Measurements from ENCODE around the gene SLC26A2. TPM values are rescaled to one million over a fixed set of nuclear protein-coding genes. Genes with fewer than 3 reads are reported as not detected.

Gene SLC26A2
- total RNA-seq, 1 donor from 2014 or later = 11.0 TPM

DNA sequence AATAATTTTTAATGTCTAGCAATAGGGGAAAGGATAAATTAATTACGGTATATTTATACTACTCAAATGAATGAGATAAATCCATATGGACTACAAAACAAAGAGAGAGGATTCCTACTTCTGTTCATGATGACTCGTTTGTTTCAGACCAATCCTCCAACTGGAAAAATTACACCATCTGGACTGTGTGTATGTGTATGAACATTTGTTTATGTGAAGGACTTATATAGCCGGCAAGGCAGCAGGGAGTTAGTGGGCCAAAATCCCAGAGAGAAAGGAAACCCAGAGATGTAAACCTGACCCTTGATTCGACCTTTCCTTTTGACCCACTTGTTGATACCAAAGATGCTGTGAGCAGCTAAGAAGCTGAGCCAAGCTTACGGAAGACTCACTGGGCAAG, 36.1 kb upstream of the SLC26A2 start:
- Mint-ChIP-seq H3K27ac (no peak overlapping the region), H3K36me3 (ENCODE audit: low read depth) (no peaks in the 10 kb centered on the region), H3K27me3 (peaks cover 4% of the 10 kb centered on the region), H3K4me3 (no peak overlapping the region), H3K9me3 (no peaks in the 10 kb centered on the region), H3K4me1 (no peaks in the 10 kb centered on the region)
- ChIA-PET POLR2A (no interaction called here), CTCF (no interaction called here)
- ATAC-seq (ENCODE audit: low read depth) = no peak
- DNase-seq = no peak
- intact Hi-C loops (cut with micrococcal nuclease) = no loop called here
- TF ChIP-seq, protein P1, sequence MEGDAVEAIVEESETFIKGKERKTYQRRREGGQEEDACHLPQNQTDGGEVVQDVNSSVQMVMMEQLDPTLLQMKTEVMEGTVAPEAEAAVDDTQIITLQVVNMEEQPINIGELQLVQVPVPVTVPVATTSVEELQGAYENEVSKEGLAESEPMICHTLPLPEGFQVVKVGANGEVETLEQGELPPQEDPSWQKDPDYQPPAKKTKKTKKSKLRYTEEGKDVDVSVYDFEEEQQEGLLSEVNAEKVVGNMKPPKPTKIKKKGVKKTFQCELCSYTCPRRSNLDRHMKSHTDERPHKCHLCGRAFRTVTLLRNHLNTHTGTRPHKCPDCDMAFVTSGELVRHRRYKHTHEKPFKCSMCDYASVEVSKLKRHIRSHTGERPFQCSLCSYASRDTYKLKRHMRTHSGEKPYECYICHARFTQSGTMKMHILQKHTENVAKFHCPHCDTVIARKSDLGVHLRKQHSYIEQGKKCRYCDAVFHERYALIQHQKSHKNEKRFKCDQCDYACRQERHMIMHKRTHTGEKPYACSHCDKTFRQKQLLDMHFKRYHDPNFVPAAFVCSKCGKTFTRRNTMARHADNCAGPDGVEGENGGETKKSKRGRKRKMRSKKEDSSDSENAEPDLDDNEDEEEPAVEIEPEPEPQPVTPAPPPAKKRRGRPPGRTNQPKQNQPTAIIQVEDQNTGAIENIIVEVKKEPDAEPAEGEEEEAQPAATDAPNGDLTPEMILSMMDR (IDR thresholded peaks at IDR 0.05) = no peak

DNA sequence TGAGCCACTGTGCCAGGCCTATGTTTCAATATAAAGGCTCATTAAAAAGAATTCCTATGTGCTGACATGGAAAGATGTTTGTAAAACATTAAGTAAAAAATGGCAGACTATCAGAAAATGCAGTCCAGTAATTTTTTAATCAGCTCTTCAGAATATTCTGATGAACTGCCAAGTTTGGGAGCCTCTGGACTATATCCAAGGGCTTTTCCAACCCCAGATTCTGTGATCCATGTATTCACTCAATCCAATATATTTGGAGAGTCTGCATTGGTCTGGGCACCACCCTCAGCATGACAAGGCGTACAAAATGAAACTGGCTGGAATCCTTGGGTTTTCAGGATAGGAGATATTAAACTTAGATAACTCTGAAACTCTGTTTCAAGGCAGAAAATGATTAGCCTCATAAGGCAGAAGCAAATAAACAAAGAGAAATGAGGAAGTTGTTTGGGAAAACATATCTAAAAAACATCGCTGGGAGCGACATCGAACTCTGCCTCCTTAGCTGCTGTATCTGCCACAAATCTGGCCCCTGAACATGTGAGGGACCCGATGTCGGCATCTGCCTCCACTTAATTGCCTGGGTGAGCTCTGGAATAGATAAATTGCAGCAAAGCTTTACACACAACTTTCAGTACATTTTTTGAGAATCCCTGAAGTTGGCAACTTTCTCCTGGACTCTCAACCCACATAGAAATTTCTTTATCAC, 30.4 kb upstream of the SLC26A2 start:
- Mint-ChIP-seq H3K27ac (no peak overlapping the region), H3K36me3 (ENCODE audit: low read depth) (no peaks in the 10 kb centered on the region), H3K4me1 (no peaks in the 10 kb centered on the region), H3K4me3 (no peak overlapping the region), H3K27me3 (peaks cover 14% of the 10 kb centered on the region), H3K9me3 (no peaks in the 10 kb centered on the region)
- no peak for DNase-seq
- no peak for ATAC-seq (ENCODE audit: low read depth)
- ChIA-PET POLR2A (no interaction called here), CTCF (interaction anchor here (1.2 kb wide), 1 partner anchor 60 kb away, joined by 3 read pairs; no protein-coding TSS in a partner anchor)
- TF ChIP-seq, protein P1 (IDR thresholded peaks at IDR 0.05) = no peak
- intact Hi-C loops (cut with micrococcal nuclease) = no loop called here

DNA sequence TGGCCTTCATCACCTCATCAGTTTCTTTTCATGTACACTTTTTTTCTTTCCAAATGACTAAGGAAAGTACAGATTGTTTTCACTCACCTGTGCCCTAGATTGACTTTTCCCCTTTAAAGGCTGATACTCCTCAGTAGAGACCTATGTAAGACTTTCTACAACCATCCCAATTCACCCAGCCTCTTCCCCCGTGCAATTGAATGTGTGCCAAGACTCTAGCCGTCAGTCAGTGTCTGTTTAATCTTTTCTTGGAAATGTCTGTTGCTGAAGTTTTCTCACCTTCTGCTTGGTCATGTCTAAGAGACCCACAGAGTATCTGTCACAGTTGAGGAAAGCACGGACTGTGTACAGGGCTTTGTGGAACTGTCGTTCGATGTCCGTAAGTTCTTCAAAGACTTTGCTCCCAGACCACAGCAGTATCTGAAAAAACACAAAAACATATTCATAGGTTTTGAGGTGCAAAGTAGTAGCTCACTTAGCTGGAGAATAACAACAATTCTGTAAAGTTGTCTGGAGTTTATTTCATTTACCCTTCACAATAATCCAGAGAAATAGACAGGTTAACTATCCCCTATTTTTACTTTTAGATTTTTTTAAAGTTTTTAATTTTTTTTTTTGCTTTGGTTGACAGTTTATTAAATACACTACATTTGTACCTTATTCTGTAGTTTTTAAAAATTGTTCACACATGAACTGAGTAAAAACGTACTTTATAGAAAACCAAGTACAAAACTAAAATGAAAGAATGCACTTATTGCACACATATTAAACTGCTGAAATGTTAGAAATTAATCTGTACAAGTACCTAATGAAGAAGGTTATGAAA, 29.6 kb upstream of the SLC26A2 start:
- no peak overlapping the region for H3K27ac Mint-ChIP-seq
- no peaks in the 10 kb centered on the region for H3K4me1 Mint-ChIP-seq
- POLR2A ChIA-PET = no interaction called here
- ATAC-seq (ENCODE audit: low read depth) = no peak
- intact Hi-C loops (cut with micrococcal nuclease) = no loop called here
- peaks cover 16% of the 10 kb centered on the region for H3K27me3 Mint-ChIP-seq
- no peak for DNase-seq
- H3K9me3 Mint-ChIP-seq = no peaks in the 10 kb centered on the region
- TF ChIP-seq, protein P1 (IDR thresholded peaks at IDR 0.05) = no peak
- CTCF ChIA-PET = interaction anchor here (1.2 kb wide), 1 partner anchor 59 kb away, joined by 3 read pairs; no protein-coding TSS in a partner anchor
- no peak overlapping the region for H3K4me3 Mint-ChIP-seq
- H3K36me3 Mint-ChIP-seq (ENCODE audit: low read depth) = no peaks in the 10 kb centered on the region

DNA sequence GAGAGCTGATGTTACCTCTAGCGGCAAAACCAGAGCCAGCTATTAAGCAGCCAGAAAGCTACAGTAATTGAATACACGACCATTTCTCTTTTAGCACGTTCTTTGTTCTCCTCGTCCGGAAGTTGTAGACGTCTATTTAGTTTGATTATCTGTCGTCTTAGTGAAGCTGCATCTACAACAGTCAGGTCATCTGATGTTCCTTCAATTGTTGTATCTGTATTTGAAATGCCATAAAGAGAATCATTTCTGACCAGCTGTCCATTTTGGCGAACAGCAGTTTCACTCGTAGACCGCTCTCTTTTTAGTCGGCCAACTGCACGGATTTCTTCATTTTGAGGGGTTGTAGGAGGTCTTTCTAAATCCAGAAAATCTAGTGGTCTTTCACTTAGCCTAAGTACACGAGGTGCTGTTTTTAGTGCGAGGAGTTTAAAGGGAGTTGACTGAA, 28.5 kb upstream of the SLC26A2 start:
- TF ChIP-seq, protein P1 (IDR thresholded peaks at IDR 0.05) = no peak
- no peaks in the 10 kb centered on the region for H3K4me1 Mint-ChIP-seq
- no peak for DNase-seq
- POLR2A ChIA-PET = no interaction called here
- intact Hi-C loops (cut with micrococcal nuclease) = no loop called here
- no peaks in the 10 kb centered on the region for H3K36me3 Mint-ChIP-seq (ENCODE audit: low read depth)
- CTCF ChIA-PET = no interaction called here
- H3K9me3 Mint-ChIP-seq = no peaks in the 10 kb centered on the region
- peaks cover 16% of the 10 kb centered on the region for H3K27me3 Mint-ChIP-seq
- ATAC-seq (ENCODE audit: low read depth) = no peak
- H3K4me3 Mint-ChIP-seq = no peak overlapping the region
- no peak overlapping the region for H3K27ac Mint-ChIP-seq

All from activated B cell treated with CpG ODN at 0.5 μM for 24 hours (primary cell).